ENCODE results near the gene PPP4R1. TPM values are rescaled to one million over a fixed set of nuclear protein-coding genes. Genes with fewer than 3 reads are reported as not detected.

PPP4R1 gene
- total RNA-seq, 2 donors from 2014 or later, result 52.5 to 77.5 TPM

DNA sequence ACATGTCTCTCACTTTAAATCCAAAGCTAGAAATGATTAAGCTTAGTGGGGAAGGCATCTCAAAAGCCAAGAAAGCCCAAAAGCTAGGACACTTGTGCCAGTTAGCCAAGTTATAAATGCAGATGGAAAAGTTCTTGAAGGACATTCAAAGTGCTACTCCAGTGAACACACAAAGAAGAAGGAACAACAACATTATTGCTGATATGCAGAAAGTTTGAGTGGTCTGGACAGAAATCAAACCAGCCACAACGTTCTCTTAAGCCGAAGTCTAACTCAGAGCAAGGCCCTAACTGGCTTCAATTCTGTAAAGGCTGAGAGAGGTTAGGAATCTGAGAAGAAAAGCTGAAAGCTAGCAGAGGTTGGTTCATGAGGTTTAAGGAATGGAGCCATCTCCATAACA, 49.0 kb downstream of the PPP4R1 start:
- TF ChIP-seq, protein P1, sequence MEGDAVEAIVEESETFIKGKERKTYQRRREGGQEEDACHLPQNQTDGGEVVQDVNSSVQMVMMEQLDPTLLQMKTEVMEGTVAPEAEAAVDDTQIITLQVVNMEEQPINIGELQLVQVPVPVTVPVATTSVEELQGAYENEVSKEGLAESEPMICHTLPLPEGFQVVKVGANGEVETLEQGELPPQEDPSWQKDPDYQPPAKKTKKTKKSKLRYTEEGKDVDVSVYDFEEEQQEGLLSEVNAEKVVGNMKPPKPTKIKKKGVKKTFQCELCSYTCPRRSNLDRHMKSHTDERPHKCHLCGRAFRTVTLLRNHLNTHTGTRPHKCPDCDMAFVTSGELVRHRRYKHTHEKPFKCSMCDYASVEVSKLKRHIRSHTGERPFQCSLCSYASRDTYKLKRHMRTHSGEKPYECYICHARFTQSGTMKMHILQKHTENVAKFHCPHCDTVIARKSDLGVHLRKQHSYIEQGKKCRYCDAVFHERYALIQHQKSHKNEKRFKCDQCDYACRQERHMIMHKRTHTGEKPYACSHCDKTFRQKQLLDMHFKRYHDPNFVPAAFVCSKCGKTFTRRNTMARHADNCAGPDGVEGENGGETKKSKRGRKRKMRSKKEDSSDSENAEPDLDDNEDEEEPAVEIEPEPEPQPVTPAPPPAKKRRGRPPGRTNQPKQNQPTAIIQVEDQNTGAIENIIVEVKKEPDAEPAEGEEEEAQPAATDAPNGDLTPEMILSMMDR (IDR thresholded peaks at IDR 0.05), result no peak
- intact Hi-C loops (cut with DNase I), result no loop called here
- no peak overlapping the region for H3K27ac ChIP-seq
- no peaks in the 10 kb centered on the region for H3K27me3 ChIP-seq
- no peak overlapping the region for H3K4me3 ChIP-seq
- no peaks in the 10 kb centered on the region for H3K4me1 ChIP-seq
- DNase-seq, result no peak
- no peak overlapping the region for H3K9ac ChIP-seq (ENCODE audit: low read depth in 2 of 2, low read length in 2 of 2)
- no peaks in the 10 kb centered on the region for H3K9me3 ChIP-seq
- no peaks in the 10 kb centered on the region for H3K36me3 ChIP-seq

DNA sequence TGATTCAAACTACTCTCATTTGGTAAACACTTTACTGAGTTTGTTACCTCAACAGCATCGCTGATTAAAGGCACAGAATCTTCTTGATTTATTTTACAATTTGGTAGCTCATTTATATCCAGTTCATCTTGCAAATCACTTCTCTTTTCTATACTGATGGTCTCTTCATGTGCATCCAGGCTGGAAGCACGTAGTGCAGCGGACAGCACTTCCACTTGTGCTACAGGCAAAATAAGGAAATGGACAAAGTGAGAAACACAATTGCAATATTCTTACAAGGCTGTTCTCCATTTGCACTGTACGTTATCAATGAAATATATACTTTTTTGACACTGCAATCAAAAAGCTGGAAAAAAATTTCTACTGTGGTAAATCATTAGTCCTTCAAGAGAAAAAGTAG, 51.0 kb downstream of the PPP4R1 start:
- peaks cover 10% of the 10 kb centered on the region for H3K36me3 ChIP-seq
- no peak overlapping the region for H3K4me3 ChIP-seq
- H3K9me3 ChIP-seq, result no peaks in the 10 kb centered on the region
- no peak overlapping the region for H3K9ac ChIP-seq (ENCODE audit: low read depth in 2 of 2, low read length in 2 of 2)
- intact Hi-C loops (cut with DNase I), result no loop called here
- H3K4me1 ChIP-seq, result no peaks in the 10 kb centered on the region
- H3K27ac ChIP-seq, result no peak overlapping the region
- no peaks in the 10 kb centered on the region for H3K27me3 ChIP-seq
- TF ChIP-seq, protein P1 (IDR thresholded peaks at IDR 0.05), result no peak
- DNase-seq, result no peak

DNA sequence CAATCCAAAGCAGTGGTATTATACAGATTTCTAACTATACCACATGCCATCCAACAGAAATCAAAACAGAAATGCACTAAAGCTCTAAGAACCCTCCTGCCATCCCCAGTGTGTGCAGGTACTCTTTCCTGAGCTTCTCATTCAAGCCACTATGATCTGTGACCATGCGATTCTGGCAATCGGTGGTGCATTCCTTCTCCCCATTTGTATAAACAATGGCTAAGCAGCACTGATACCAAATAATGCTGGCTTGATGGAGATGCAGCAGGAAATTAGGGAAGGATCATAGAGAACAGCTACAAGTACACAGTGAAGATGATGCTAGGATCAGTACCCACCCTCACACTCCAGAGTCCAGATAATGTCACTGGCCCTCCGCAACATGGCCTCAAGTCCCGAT, 51.8 kb downstream of the PPP4R1 start:
- H3K36me3 ChIP-seq, result peaks cover 10% of the 10 kb centered on the region
- H3K4me3 ChIP-seq, result no peak overlapping the region
- H3K9ac ChIP-seq (ENCODE audit: low read depth in 2 of 2, low read length in 2 of 2), result no peak overlapping the region
- H3K27me3 ChIP-seq, result no peaks in the 10 kb centered on the region
- no peak overlapping the region for H3K27ac ChIP-seq
- TF ChIP-seq, protein P1 (IDR thresholded peaks at IDR 0.05), result no peak
- no peaks in the 10 kb centered on the region for H3K4me1 ChIP-seq
- no peak for DNase-seq
- H3K9me3 ChIP-seq, result no peaks in the 10 kb centered on the region
- intact Hi-C loops (cut with DNase I), result no loop called here

DNA sequence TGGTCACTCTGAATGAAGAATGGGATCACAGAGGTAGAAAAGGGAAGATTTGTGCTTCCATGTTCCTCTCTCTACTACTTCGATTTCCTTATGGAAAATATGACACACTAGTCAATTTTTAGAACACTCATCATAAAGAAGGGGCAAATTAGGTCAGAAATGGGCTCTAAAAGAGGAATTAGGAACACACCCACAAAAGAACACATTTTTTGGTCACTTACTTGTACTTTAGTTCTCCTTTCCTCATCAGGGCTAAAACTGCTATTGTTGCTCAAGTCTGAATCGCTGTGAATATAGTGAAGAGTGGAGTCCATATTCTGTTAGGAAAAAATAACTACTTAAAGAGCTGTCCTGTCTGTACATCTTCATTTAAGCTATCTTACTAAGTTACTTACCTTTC, 52.6 kb downstream of the PPP4R1 start:
- peaks cover 10% of the 10 kb centered on the region for H3K36me3 ChIP-seq
- H3K4me1 ChIP-seq, result no peaks in the 10 kb centered on the region
- no peak for DNase-seq
- no peak overlapping the region for H3K9ac ChIP-seq (ENCODE audit: low read depth in 2 of 2, low read length in 2 of 2)
- intact Hi-C loops (cut with DNase I), result no loop called here
- H3K27ac ChIP-seq, result no peak overlapping the region
- no peaks in the 10 kb centered on the region for H3K27me3 ChIP-seq
- TF ChIP-seq, protein P1 (IDR thresholded peaks at IDR 0.05), result no peak
- no peaks in the 10 kb centered on the region for H3K9me3 ChIP-seq
- no peak overlapping the region for H3K4me3 ChIP-seq

DNA sequence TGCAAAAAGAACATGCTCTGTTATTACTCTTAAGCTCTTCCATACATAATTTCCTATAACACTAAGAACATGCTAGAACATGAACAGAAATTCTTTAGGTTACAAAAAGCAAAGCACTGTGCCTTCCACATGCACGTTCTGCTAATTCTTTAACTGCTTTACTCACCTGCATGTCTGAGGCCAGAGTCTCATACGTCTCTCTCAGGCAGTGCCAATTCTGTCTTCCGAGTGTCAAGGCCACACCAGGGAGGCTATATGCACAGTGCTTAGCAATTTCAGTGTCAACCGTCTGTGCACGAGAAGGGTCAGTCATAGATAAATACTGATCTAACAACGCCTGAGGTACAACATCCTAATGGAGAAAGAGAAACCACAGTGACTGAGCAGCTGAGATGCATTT, 55.1 kb downstream of the PPP4R1 start:
- Histone ChIP-seq H3K27ac (no peak overlapping the region), H3K27me3 (no peaks in the 10 kb centered on the region), H3K4me3 (no peak overlapping the region), H3K9me3 (no peaks in the 10 kb centered on the region), H3K36me3 (peaks cover 10% of the 10 kb centered on the region), H3K9ac (ENCODE audit: low read depth in 2 of 2, low read length in 2 of 2) (no peak overlapping the region), H3K4me1 (no peaks in the 10 kb centered on the region)
- TF ChIP-seq, protein P1 (IDR thresholded peaks at IDR 0.05), result no peak
- intact Hi-C loops (cut with DNase I), result no loop called here
- no peak for DNase-seq

Data from colonic mucosa (tissue), 4 donors.